Ishikawa (cell line): ENCODE results near the gene FOXK1.
A peak's percentile ranks its signal among the peaks of the same experiment; 100 is the strongest.

ENCODE experiments used
- CEBPB ChIP-seq: IDR thresholded peaks from 2 replicates; pipeline ENCODE4 v1.6.1; 2012
- CREB1 ChIP-seq: IDR thresholded peaks from 2 replicates; pipeline ENCODE4 v1.6.1; 2012; ENCODE audit warnings: low read depth
- EGR1 ChIP-seq: IDR thresholded peaks from 2 replicates; pipeline ENCODE4 v1.6.1; 2012
- EP300 ChIP-seq: IDR thresholded peaks from 2 replicates; pipeline ENCODE4 v1.6.1; 2012; ENCODE audit warnings: borderline replicate concordance
- FOXM1 ChIP-seq: IDR thresholded peaks from 2 replicates; pipeline ENCODE4 v1.6.1; 2012; ENCODE audit warnings: low read depth, borderline replicate concordance
- MAX ChIP-seq: IDR thresholded peaks from 2 replicates; pipeline ENCODE4 v1.6.1; 2012
- NFIC ChIP-seq: IDR thresholded peaks from 2 replicates; pipeline ENCODE4 v1.6.1; 2012
- RAD21 ChIP-seq: IDR thresholded peaks from 2 replicates; pipeline ENCODE4 v1.6.1; 2012; ENCODE audit warnings: low read depth
- REST ChIP-seq: IDR thresholded peaks from 2 replicates; pipeline ENCODE4 v1.6.1; 2012; ENCODE audit warnings: low read depth, mild to moderate bottlenecking
- TAF1 ChIP-seq: IDR thresholded peaks from 2 replicates; pipeline ENCODE4 v1.6.1; 2012; ENCODE audit warnings: low read depth, mild to moderate bottlenecking
- TCF12 ChIP-seq: IDR thresholded peaks from 2 replicates; pipeline ENCODE4 v1.6.1; 2012; ENCODE audit warnings: low read depth
- TEAD4 ChIP-seq: IDR thresholded peaks from 2 replicates; pipeline ENCODE4 v1.6.1; 2012
- USF1 ChIP-seq: IDR thresholded peaks from 2 replicates; pipeline ENCODE4 v1.6.1; 2012
- YY1 ChIP-seq: IDR thresholded peaks from 2 replicates; pipeline ENCODE4 v1.6.1; 2012; ENCODE audit warnings: low read depth
- ZBTB7A ChIP-seq: IDR thresholded peaks from 2 replicates; pipeline ENCODE4 v1.6.1; 2012; ENCODE audit warnings: low read depth

The FOXK1 gene

GRCh38 chr7:4797858-4798705 lies 116.0 kb downstream of the FOXK1 start:
- no peak for TF ChIP-seq FOXM1
- peak; percentile 82 for TF ChIP-seq RAD21
- TF ChIP-seq YY1, result no peak
- TF ChIP-seq EGR1, result no peak
- TF ChIP-seq CEBPB, result no peak
- TF ChIP-seq EP300, result no peak
- peak; percentile 41; the same call in 1 of the 2 replicates for TF ChIP-seq MAX
- no peak for TF ChIP-seq TCF12

- TF ChIP-seq TAF1 (no peak), TEAD4 (no peak), EGR1 (no peak), EP300 (no peak), TCF12 (no peak), FOXM1 (no peak), ZBTB7A (no peak), YY1 (no peak)
Observed at GRCh38 chr7:4798706-4799235, 116.7 kb downstream of the FOXK1 start.

GRCh38 chr7:4799508-4800268 lies 117.6 kb downstream of the FOXK1 start:
- TF ChIP-seq USF1, result peak; percentile 80
- TF ChIP-seq RAD21, result no peak
- TF ChIP-seq MAX, result 0 out of 2 replicates have a peak, but pooled peaks have one; percentile 12

- TF ChIP-seq FOXM1, result no peak
- TF ChIP-seq TEAD4, result no peak
- no peak for TF ChIP-seq EGR1
- no peak for TF ChIP-seq RAD21
- TF ChIP-seq USF1, result no peak
- no peak for TF ChIP-seq CREB1
- TF ChIP-seq NFIC, result no peak
- TF ChIP-seq TCF12, result no peak
- no peak for TF ChIP-seq TAF1
- TF ChIP-seq ZBTB7A, result no peak
- no peak for TF ChIP-seq EP300
- TF ChIP-seq REST, result no peak
- no peak for TF ChIP-seq CEBPB
- TF ChIP-seq YY1, result no peak
Observed at GRCh38 chr7:4800487-4800886, 118.4 kb downstream of the FOXK1 start.

- no peak for TF ChIP-seq TEAD4
- TF ChIP-seq CREB1, result no peak
- no peak for TF ChIP-seq CEBPB
- no peak for TF ChIP-seq TAF1
Observed at GRCh38 chr7:4800926-4801838, 119.1 kb downstream of the FOXK1 start.

GRCh38 chr7:4801839-4802231 lies 119.7 kb downstream of the FOXK1 start:
- TF ChIP-seq TEAD4 (no peak), ZBTB7A (peak; percentile 47; the same call in 1 of the 2 replicates)
